GM08714 (cell line): ENCODE data around the gene IL9R.
A peak's percentile ranks its signal among the peaks of the same experiment; 100 is the strongest.
"Not testable (repeated sequence)": the region's sequence is repeated elsewhere in the genome, so short reads cannot be mapped to it uniquely, and the experiment has no call there.

Experiments
- H3K4me3 ChIP-seq: fragments of 200-500 bp; sonication (Bioruptor generic); 2 replicates; pipeline ENCODE4 v1.5.1; 2014; ENCODE audit warnings: mild to moderate bottlenecking, low read length, inconsistent platforms
- ZNF274 ChIP-seq: IDR thresholded peaks from 2 replicates; pipeline ENCODE4 v1.6.1; 2012; ENCODE audit warnings: mild to moderate bottlenecking, low read depth, low read length

Gene IL9R

GRCh38 chrX:156004256-156004655 lies 6.8 kb downstream of the IL9R start:
- H3K4me3 ChIP-seq = no peak overlapping the region
- no peak for TF ChIP-seq ZNF274

- H3K4me3 ChIP-seq = no peak overlapping the region
- no peak for TF ChIP-seq ZNF274
Observed at GRCh38 chrX:156004740-156005139, 7.2 kb downstream of the IL9R start.

- no peak overlapping the region for H3K4me3 ChIP-seq
- TF ChIP-seq ZNF274 = no peak
Observed at GRCh38 chrX:156005144-156005543, 7.6 kb downstream of the IL9R start.

- H3K4me3 ChIP-seq = not testable (repeated sequence)
Observed at GRCh38 chrX:156006468-156006867, 9.0 kb downstream of the IL9R start.

GRCh38 chrX:156008379-156008778 lies 10.9 kb downstream of the IL9R start:
- H3K4me3 ChIP-seq = not testable (repeated sequence)

GRCh38 chrX:156008915-156009314 lies 11.4 kb downstream of the IL9R start:
- TF ChIP-seq ZNF274 = no peak
- H3K4me3 ChIP-seq = no peak overlapping the region

- H3K4me3 ChIP-seq = not testable (repeated sequence)
Observed at GRCh38 chrX:156009691-156010090, 12.2 kb downstream of the IL9R start.

- H3K4me3 ChIP-seq = not testable (repeated sequence)
Observed at GRCh38 chrX:156013286-156013953, 15.9 kb downstream of the IL9R start.

- H3K4me3 ChIP-seq = not testable (repeated sequence)
Observed at GRCh38 chrX:156019846-156020245, 22.4 kb downstream of the IL9R start.

GRCh38 chrX:156023002-156023401 lies 25.5 kb downstream of the IL9R start:
- H3K4me3 ChIP-seq = not testable (repeated sequence)

- peak overlapping the region; percentile 11; the same call in 1 of the 2 replicates for H3K4me3 ChIP-seq
Observed at GRCh38 chrX:156024949-156025492, 27.5 kb downstream of the IL9R start.

- not testable (repeated sequence) for H3K4me3 ChIP-seq
Observed at GRCh38 chrX:156028653-156029237, 31.2 kb downstream of the IL9R start.

GRCh38 chrX:156029296-156029695 lies 31.8 kb downstream of the IL9R start:
- not testable (repeated sequence) for H3K4me3 ChIP-seq

GRCh38 chrX:156029707-156030442 lies 32.4 kb downstream of the IL9R start:
- peak overlapping the region; percentile 38; the same call in 1 of the 2 replicates for H3K4me3 ChIP-seq

- H3K4me3 ChIP-seq = not testable (repeated sequence)
Observed at GRCh38 chrX:156030474-156030873, 33.0 kb downstream of the IL9R start.
